GM13976 (cell line): ENCODE results near the gene FAM13C.

Experiments used
- DNase-seq: peaks from one replicate; pipeline ENCODE4 v3.0.0; 2012; ENCODE audit warnings: low spot score
- CTCF ChIP-seq: IDR thresholded peaks from 2 replicates; pipeline ENCODE4 v1.5.1; 2012; ENCODE audit warnings: borderline replicate concordance, mild to moderate bottlenecking; ENCODE audit not compliant: insufficient read depth; ENCODE audit errors: extremely low read depth, missing control alignments, control extremely low read depth
- in situ Hi-C: fragments of 300-500 bp; cut with MboI; formaldehyde crosslinking; loops from one replicate; pipeline ENCODE4 v1.12.0; 2022; ENCODE audit warnings: low sequenced_read_pairs, mixed read lengths, inconsistent platforms; ENCODE audit not compliant: unreplicated experiment

FAM13C gene

DNA sequence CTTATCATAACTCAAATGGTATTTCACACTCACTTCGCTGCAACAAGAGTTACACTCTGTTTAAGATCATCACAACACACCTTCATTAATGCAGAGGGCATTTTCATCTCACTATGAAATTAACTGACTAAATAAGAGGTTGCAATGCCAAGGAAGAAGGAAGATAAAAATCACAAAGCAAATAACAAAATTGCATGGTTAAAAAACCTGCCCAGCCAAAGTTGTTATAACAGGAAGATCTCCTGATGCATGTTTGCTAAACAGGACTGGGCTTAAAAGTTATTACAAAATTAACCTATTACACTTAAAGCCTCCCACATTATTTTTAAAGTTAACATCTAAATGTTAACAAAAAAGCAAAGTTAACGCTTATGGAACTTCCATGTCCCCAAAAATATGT, 11.8 kb downstream of the FAM13C start:
- no peak for TF ChIP-seq CTCF
- DNase-seq = no peak
- in situ Hi-C loops = no loop called here

DNA sequence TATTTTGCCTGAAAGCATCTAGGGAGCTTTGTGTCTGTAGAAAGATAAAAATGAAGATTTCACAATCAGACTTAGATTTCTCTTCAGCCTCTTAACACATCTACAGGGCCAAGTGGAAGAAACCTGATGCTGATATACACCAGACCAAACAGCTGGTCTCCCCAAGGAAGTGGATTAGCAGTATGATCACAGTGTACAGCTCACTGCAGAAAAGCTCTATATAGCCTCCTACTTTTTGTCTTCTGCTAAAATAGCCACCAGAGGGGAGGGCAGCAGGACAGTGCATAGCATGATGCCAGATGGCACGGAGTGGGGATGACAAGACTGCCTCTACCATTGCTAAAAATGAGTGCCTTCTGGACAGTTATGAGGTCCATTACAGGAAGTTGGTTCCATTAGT, 16.0 kb downstream of the FAM13C start:
- DNase-seq = no peak

GRCh38 chr10:59342723-59343122, 19.6 kb downstream of the FAM13C start:
- DNase-seq = no peak
- no peak for TF ChIP-seq CTCF
- in situ Hi-C loops = no loop called here

More for the DNA sequence above, 16.0 kb downstream of the FAM13C start:
- TF ChIP-seq CTCF = no peak
- in situ Hi-C loops = no loop called here

- in situ Hi-C loops = no loop called here
- no peak for DNase-seq
- TF ChIP-seq CTCF = no peak
Observed at GRCh38 chr10:59342000-59342399, 20.3 kb downstream of the FAM13C start.

GRCh38 chr10:59340285-59340684, 22.1 kb downstream of the FAM13C start:
- in situ Hi-C loops = no loop called here
- DNase-seq = no peak
- TF ChIP-seq CTCF = no peak

- no peak for TF ChIP-seq CTCF
- DNase-seq = no peak
- in situ Hi-C loops = no loop called here
Observed at GRCh38 chr10:59339351-59339750, 23.0 kb downstream of the FAM13C start.

- TF ChIP-seq CTCF = no peak
- in situ Hi-C loops = no loop called here
- DNase-seq = no peak
Observed at GRCh38 chr10:59337201-59337652, 25.1 kb downstream of the FAM13C start.
